ENCODE measurements around the gene PXYLP1. TPM values are rescaled to one million over a fixed set of nuclear protein-coding genes. Genes with fewer than 3 reads are reported as not detected.

PXYLP1 gene
- total RNA-seq, 2 experiments from 2014 or later: 21.2 to 22.6 TPM

DNA sequence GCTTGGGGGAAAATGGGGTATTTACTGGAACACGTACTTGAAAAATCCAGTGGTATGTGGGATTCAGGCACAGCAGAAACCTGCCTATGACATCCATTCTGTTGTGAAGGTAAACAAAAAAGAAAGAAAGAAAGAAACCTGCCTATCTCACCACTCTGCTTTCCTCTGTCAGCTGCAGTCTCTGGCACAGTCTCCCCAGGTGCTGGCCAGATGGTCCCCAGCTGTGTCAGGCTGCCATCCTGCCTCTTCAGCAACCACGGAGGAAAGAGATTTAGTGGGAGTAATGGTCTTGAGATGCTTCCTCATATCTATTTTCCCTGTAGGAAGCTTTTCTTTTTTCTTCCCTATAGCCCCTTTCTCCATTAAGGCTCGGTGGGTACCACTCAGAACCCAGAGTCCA, 2.5 kb upstream of the PXYLP1 start:
- H3K4me3 Mint-ChIP-seq: peak overlapping the region; percentile 47
- peaks cover 30% of the 10 kb centered on the region for H3K4me1 ChIP-seq (ENCODE audit: insufficient read depth, low read length)
- peaks cover 10% of the 10 kb centered on the region for H3K36me3 Mint-ChIP-seq (ENCODE audit: low read depth)
- H3K27me3 Mint-ChIP-seq: no peaks in the 10 kb centered on the region
- TF ChIP-seq, protein P1, sequence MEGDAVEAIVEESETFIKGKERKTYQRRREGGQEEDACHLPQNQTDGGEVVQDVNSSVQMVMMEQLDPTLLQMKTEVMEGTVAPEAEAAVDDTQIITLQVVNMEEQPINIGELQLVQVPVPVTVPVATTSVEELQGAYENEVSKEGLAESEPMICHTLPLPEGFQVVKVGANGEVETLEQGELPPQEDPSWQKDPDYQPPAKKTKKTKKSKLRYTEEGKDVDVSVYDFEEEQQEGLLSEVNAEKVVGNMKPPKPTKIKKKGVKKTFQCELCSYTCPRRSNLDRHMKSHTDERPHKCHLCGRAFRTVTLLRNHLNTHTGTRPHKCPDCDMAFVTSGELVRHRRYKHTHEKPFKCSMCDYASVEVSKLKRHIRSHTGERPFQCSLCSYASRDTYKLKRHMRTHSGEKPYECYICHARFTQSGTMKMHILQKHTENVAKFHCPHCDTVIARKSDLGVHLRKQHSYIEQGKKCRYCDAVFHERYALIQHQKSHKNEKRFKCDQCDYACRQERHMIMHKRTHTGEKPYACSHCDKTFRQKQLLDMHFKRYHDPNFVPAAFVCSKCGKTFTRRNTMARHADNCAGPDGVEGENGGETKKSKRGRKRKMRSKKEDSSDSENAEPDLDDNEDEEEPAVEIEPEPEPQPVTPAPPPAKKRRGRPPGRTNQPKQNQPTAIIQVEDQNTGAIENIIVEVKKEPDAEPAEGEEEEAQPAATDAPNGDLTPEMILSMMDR (IDR thresholded peaks at IDR 0.05): no peak
- ChIA-PET POLR2A (interaction anchor here (15.6 kb wide), 1 partner anchor 37 kb away, joined by 320 read pairs; no protein-coding TSS in a partner anchor), CTCF (no interaction called here)
- H3K4me1 Mint-ChIP-seq (ENCODE audit: low read depth): peaks cover 46% of the 10 kb centered on the region
- no peak overlapping the region for H3K4me3 ChIP-seq (ENCODE audit: low read length)
- no peak overlapping the region for H3K27ac ChIP-seq (ENCODE audit: low read depth in 1 of 2, low read length in 2 of 2)
- H3K27ac Mint-ChIP-seq: peak overlapping the region; percentile 96
- H3K36me3 ChIP-seq (ENCODE audit: insufficient read depth, low read length): no peaks in the 10 kb centered on the region
- ATAC-seq (ENCODE audit: poor library complexity) (no peak), DNase-seq (no peak)
- H3K27me3 ChIP-seq (ENCODE audit: control insufficient read depth in 1 of 2, insufficient read depth in 2 of 2, low read length in 2 of 2): no peaks in the 10 kb centered on the region
- no peaks in the 10 kb centered on the region for H3K9me3 Mint-ChIP-seq
- intact Hi-C loops (cut with DNase I, micrococcal nuclease): no loop called here
- no peaks in the 10 kb centered on the region for H3K9me3 ChIP-seq (ENCODE audit: control insufficient read depth in 1 of 2, insufficient read depth in 1 of 2, low read length in 2 of 2)

DNA sequence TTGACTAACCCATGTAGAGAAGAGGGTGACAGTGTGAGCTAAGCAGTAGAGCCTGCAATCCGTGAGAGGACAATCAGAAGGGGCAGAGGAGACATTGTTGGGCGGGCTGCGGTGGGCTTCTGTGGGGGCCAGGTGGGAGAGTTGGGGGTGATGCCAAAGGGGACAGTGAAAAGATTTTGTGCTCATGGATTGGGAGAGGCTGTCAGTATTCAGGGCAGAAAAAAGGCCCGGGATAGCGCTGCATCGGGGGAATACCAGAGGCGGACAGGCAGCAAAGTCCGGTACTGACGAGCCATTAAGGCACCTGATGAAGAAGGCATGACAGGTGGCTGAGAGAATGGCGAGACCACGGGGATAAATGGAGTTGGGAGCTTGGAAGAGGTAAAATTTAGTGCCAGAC, 1.3 kb upstream of the PXYLP1 start:
- ATAC-seq (ENCODE audit: poor library complexity) (no peak), DNase-seq (no peak)
- TF ChIP-seq, protein P1 (IDR thresholded peaks at IDR 0.05): no peak
- Histone ChIP-seq H3K27ac (ENCODE audit: low read depth in 1 of 2, low read length in 2 of 2) (peak overlapping the region in 1 of 2 donors; percentile 76), H3K4me3 (ENCODE audit: low read length) (no peak overlapping the region), H3K27me3 (ENCODE audit: control insufficient read depth in 1 of 2, insufficient read depth in 2 of 2, low read length in 2 of 2) (no peaks in the 10 kb centered on the region), H3K9me3 (ENCODE audit: control insufficient read depth in 1 of 2, insufficient read depth in 1 of 2, low read length in 2 of 2) (no peaks in the 10 kb centered on the region), H3K36me3 (ENCODE audit: insufficient read depth, low read length) (peaks cover 3% of the 10 kb centered on the region), H3K4me1 (ENCODE audit: insufficient read depth, low read length) (peaks cover 41% of the 10 kb centered on the region)
- Mint-ChIP-seq H3K27ac (peak overlapping the region; percentile 96), H3K4me3 (peak overlapping the region; percentile 96), H3K4me1 (ENCODE audit: low read depth) (peaks cover 56% of the 10 kb centered on the region), H3K27me3 (no peaks in the 10 kb centered on the region), H3K36me3 (ENCODE audit: low read depth) (peaks cover 18% of the 10 kb centered on the region), H3K9me3 (no peaks in the 10 kb centered on the region)
- ChIA-PET POLR2A (interaction anchor here (0.8 to 15.6 kb wide), 8 partner anchors 16 to 566 kb away, joined by 3 to 320 read pairs (median 16); no protein-coding TSS in a partner anchor), CTCF (interaction anchor here (1.8 to 5.1 kb wide), 3 partner anchors 13 to 36 kb away, joined by 11 to 44 read pairs (median 24); no protein-coding TSS in a partner anchor)
- intact Hi-C loops (cut with DNase I, micrococcal nuclease): loop anchor here (5.0 to 10.0 kb wide), 4 partner anchors 75 to 992 kb away; partner anchors contain the start of gene SLC25A36 (in 1 of the 2)

- ChIA-PET CTCF (interaction anchor here (0.6 to 5.1 kb wide), 26 partner anchors 8 to 994 kb away, joined by 3 to 44 read pairs (median 6); no protein-coding TSS in a partner anchor), POLR2A (interaction anchor here (0.6 to 15.6 kb wide), 37 partner anchors 8 to 1843 kb away, joined by 3 to 320 read pairs (median 6); partner anchors contain the start of genes ATR, COPB2, RASA2 and RNF7)
- H3K27me3 Mint-ChIP-seq: no peaks in the 10 kb centered on the region
- Histone ChIP-seq H3K27me3 (ENCODE audit: control insufficient read depth in 1 of 2, insufficient read depth in 2 of 2, low read length in 2 of 2) (no peaks in the 10 kb centered on the region), H3K27ac (ENCODE audit: low read depth in 1 of 2, low read length in 2 of 2) (peak overlapping the region in 1 of 2 donors; percentile 39), H3K4me1 (ENCODE audit: insufficient read depth, low read length) (peaks cover 51% of the 10 kb centered on the region), H3K36me3 (ENCODE audit: insufficient read depth, low read length) (peaks cover 4% of the 10 kb centered on the region), H3K9me3 (ENCODE audit: control insufficient read depth in 1 of 2, insufficient read depth in 1 of 2, low read length in 2 of 2) (no peaks in the 10 kb centered on the region), H3K4me3 (ENCODE audit: low read length) (peak overlapping the region; percentile 88)
- TF ChIP-seq, protein P1 (IDR thresholded peaks at IDR 0.05): no peak
- H3K9me3 Mint-ChIP-seq: no peaks in the 10 kb centered on the region
- ATAC-seq (ENCODE audit: poor library complexity) (peak; percentile 12), DNase-seq (peak in 11 of 14 experiments; percentile 5 to 59 (median 25))
- H3K4me1 Mint-ChIP-seq (ENCODE audit: low read depth): peaks cover 75% of the 10 kb centered on the region
- H3K27ac Mint-ChIP-seq: peak overlapping the region; percentile 87
- peaks cover 30% of the 10 kb centered on the region for H3K36me3 Mint-ChIP-seq (ENCODE audit: low read depth)
- intact Hi-C loops (cut with DNase I, micrococcal nuclease): loop anchor here (1.0 to 10.0 kb wide), 6 partner anchors 24 to 990 kb away; partner anchors contain the start of gene SLC25A36 (in 1 of the 2)
- H3K4me3 Mint-ChIP-seq: peak overlapping the region; percentile 88
Measured at GRCh38 chr3:141231952-141232823, 563 bp downstream of the PXYLP1 start.
